GM18511 (cell line): ENCODE results near the gene ERBB3.

ENCODE experiments used
- ATAC-seq: cut with Tn5 transposase; IDR thresholded peaks from one replicate; pipeline ENCODE4 v1.9.1; 2021; ENCODE audit warnings: mild to moderate bottlenecking, moderate library complexity; ENCODE audit not compliant: unreplicated experiment

The ERBB3 gene

GRCh38 chr12:56129206-56129941 is 49.4 kb downstream of the ERBB3 start:
- peak; percentile 43 for ATAC-seq

DNA sequence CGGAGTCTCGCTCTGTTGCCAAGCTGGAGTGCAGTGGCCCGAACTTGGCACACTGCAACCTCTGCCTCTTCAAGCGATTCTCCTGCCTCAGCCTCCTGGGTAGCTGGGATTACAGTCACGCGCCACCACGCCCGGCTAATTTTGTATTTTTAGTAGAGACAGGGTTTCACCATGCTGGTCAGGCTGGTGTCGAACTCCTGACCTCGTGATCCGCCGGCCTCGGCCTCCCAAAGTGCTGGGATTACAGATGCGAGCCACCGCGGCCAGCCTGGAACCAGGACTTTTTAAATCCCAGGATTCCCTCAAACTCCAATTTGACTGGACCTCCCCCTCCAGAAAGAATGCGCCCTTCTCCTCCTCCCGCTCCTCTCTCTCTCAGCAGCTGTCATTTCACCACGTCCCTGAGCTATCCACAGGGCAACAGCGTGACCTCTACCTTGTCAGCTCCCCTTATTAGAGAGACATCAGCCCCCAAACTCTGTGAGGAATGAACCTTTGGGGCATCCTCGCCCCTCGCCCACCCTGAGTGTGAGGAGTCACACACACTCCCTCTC is 50.1 kb downstream of the ERBB3 start:
- no peak for ATAC-seq

DNA sequence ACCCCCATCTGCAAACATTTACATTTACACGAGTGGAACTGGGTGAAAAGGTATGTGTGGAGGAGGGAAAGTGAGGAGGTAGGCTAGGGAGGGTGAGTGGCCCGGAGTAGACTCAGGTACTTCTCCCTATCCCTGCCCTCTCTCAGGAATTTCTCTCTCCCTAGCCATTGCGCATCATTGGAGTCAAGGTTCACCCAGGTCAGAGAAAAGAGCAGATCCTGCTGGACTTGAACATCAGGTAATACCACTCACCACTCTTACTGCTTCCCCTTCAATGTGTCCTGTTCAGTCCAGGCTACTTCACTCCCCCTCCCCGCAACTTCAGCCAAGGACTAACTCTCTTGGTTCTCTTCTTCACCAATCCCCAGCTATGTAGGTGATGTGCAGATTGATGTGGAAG is 50.9 kb downstream of the ERBB3 start:
- ATAC-seq: no peak

DNA sequence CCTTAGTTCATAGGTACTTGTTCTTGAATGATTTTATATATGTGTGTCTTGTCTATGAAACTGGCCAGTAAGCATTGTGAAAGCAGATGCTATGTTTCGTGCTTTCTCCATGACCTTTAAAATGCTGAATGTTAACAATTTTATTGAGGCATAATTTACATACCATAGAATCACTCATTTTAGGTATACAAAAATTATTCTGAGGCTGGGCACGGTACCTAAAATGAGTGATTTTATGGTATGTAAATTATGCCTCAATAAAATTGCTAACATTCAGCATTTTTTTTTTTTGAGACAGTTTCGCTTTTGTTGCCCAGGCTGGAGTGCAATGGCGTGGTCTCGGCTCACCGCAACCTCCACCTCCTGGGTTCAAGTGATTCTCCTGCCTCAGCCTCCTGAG is 54.9 kb downstream of the ERBB3 start:
- no peak for ATAC-seq

DNA sequence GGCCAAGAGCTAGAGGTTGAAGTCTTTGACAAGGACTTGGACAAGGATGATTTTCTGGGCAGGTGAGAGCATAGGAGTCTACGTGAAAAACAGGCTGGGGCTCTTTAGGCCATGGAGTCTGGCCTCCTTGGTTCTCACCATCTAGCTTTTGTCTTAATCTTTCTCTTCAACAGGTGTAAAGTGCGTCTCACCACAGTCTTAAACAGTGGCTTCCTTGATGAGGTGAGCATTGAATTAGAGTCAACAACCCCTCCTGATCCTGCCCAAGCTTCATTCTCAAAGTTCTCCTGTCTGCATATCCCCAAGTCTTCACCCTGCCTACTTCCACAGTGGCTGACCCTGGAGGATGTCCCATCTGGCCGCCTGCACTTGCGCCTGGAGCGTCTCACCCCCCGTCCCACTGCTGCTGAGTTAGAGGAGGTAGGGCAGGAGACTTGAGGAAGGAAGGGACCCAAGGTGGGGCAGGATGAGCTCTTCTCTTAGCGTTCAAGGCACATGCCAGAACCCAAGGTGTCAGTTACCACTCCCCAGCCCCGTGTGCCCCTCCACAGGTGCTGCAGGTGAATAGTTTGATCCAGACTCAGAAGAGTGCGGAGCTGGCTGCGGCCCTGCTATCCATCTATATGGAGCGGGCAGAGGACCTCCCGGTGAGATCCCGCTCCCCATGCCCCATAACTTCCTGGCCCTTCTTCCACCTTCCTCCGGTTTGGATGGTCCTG is 58.0 kb downstream of the ERBB3 start:
- no peak for ATAC-seq

DNA sequence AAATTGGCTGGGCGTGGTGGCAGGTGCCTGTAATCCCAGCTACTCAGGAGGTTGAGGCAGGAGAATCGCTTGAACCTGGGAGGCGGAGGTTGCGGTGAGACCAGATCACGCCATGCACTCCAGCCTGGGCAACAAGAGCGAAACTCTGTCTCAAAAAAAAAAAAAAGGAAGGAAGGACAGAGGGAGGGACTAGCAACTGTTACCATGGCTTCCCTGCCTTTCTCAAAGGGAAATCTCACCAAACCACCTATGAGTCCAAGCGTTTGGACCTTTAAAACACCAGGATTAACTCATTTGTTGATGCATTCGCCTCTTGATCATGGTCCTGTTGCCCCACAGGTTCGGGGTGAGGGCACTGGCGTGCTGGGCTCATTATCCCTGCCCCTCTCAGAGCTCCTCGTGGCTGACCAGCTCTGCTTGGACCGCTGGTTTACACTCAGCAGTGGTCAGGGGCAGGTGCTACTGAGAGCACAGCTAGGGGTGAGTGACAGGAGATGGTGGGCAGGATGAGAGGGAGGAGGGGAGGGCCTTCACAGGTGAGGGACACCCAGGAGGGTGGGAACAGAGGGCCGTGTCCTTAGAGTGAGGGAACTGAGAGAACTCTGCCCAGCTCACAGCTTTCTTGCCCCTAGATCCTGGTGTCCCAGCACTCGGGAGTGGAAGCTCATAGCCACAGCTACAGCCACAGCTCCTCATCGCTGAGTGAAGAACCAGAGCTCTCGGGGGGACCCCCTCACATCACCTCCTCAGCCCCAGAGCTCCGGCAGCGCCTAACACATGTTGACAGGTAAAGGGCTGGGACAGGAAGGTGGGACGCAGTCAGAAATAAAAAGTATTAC is 62.2 kb downstream of the ERBB3 start:
- ATAC-seq: no peak

DNA sequence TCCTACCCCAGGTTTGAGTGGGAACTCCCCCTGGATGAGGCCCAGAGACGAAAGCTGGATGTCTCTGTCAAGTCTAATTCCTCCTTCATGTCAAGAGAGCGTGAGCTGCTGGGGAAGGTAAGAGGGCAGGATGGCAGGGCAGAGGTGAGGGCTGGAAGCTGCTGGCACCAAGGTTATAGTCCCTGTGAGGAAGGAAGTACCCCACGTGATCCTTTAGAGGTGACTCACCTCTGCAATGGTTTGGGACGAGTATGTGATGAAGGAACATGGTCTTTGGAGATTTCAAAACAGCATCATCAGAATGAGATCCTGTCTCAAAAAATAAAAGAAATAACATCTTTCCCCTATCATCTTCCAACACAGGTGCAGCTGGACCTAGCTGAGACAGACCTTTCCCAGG is 63.3 kb downstream of the ERBB3 start:
- no peak for ATAC-seq

DNA sequence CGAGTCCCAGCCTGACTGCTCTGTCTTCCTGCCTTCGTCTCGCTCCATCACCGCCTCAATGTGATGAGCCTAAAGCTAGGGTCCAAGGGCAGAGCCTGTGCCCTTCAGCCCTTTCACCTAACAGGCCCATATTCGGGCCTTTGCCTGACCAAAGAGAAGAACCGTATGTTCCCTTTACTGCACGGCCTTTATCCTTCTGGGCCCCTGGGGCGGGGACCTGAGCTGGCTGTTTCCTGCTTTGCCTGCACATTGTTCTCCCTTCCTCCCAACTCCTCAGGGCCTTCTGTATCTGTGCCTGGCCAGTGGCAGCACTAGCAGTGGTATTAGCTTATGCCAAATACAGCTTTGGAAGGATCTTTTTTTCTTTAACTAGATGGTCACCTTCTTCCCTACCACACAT is 63.9 kb downstream of the ERBB3 start:
- no peak for ATAC-seq

DNA sequence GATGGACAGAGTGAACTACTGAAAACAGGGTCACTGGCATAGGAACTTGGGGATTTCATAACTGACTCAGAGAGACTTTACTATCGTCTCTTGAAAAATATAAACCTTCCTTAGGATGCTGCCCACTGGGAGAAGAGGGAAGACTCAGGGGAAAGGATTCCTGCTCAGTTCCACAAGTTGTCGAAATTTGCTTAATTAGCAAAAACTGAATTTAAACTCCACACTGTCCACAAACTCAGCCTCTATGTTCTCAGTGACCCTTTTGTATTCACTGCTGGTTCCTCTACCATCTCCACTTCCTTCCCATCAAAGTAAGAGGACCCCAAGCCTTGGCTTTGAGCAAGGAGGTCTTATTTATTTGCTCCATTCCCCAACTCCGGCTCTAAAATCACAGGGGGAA is 65.3 kb downstream of the ERBB3 start:
- no peak for ATAC-seq

- no peak for ATAC-seq
These were observed 66.8 kb downstream of the ERBB3 start for GRCh38 chr12:56146492-56147460.

- no peak for ATAC-seq
These were observed 70.6 kb downstream of the ERBB3 start for GRCh38 chr12:56150563-56150962.

GRCh38 chr12:56151672-56152131 is 71.7 kb downstream of the ERBB3 start:
- ATAC-seq: peak; percentile 55

GRCh38 chr12:56152132-56152755 is 72.3 kb downstream of the ERBB3 start, which contains the start of gene MYL6B:
Gene MYL6B (plus strand): TSS chr12:56152587. CDS start chr12:56153919, 1,332 bp downstream.
- peak; percentile 89 for ATAC-seq
